Sigmoid colon (tissue), 3 donors: ENCODE results near the gene LRRIQ4.
A peak's percentile ranks its signal among the peaks of the same experiment; 100 is the strongest.

Experiments
- POLR2A ChIP-seq, 2 donors: fragments of 450-650 bp; IDR thresholded peaks; one replicate each; pipeline ENCODE4 v1.6.1; 2016; ENCODE audit warnings: antibody characterized with exemption in 2 of 2, mild to moderate bottlenecking in 2 of 2, moderate library complexity in 2 of 2
- TF ChIP-seq, protein P1 (sequence below), 4 experiments: fragments of 450-650 bp in 3 of 4; fragments of 200-600 bp in 1 of 4; IDR thresholded peaks; one replicate each; pipeline ENCODE4 v1.5.1; 2016 to 2019; ENCODE audit warnings: antibody characterized with exemption in 4 of 4, mild to moderate bottlenecking in 3 of 4, moderate library complexity in 2 of 4

DNA sequence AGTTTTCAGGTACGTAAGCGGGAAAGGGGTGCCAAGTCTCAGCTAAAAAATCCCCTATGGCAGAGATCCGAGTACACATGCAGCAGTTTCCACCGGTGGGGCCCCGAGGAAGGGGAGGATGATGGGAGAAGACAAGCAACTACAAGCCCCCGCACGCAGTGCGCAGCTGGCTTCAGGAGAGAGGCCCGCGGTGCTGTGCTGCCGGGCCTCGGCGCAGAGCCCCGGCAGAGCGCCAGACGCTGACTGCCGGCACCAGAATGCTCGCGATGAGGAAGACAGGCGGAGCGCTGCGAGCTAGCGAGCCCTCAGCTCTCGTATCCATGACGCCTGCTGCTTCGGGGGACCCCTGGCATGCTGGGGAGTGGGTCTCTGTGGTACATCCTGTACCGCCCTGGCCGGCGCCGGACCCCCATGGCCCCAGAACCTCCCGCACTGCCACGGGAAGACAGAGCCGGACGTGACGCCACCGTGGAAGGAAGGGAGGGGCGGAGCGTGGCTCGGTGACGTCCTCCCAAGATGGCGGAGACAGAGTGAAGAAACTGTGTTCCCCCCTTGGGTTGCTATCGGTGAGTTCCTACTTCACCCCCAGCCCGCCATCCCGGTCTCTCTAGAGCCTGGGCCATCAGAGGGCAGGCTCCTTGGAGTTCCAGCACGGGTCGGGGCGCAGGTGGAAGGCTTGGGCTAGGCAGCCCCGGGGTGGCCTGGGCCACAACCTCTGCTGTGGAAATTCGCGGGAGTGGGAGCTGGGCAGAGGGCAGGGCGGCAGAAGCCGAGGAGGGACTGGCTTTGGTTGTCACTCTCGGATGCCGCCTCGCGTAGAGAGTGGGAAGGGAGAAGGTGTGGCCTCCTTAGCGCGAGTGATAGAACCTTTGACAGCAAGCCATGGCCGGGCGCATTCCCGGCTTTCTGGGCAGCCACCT lies 39.5 kb upstream of the LRRIQ4 start, which contains the start of gene MYNN:
- TF ChIP-seq, protein P1, sequence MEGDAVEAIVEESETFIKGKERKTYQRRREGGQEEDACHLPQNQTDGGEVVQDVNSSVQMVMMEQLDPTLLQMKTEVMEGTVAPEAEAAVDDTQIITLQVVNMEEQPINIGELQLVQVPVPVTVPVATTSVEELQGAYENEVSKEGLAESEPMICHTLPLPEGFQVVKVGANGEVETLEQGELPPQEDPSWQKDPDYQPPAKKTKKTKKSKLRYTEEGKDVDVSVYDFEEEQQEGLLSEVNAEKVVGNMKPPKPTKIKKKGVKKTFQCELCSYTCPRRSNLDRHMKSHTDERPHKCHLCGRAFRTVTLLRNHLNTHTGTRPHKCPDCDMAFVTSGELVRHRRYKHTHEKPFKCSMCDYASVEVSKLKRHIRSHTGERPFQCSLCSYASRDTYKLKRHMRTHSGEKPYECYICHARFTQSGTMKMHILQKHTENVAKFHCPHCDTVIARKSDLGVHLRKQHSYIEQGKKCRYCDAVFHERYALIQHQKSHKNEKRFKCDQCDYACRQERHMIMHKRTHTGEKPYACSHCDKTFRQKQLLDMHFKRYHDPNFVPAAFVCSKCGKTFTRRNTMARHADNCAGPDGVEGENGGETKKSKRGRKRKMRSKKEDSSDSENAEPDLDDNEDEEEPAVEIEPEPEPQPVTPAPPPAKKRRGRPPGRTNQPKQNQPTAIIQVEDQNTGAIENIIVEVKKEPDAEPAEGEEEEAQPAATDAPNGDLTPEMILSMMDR (IDR thresholded peaks at IDR 0.05) = no peak
- TF ChIP-seq POLR2A (IDR thresholded peaks at IDR 0.05) = peak; percentile 99
